Loucy (cell line): ENCODE results near the gene CYLD.

Experiments used
- H2AFZ ChIP-seq: fragments of 200-600 bp; sonication (generic); 2 replicates; pipeline ENCODE4 v1.6.0; 2016; ENCODE audit warnings: antibody characterized with exemption, mild to moderate bottlenecking, low read length, moderate library complexity
- H3F3A ChIP-seq: fragments of 200-600 bp; 2 replicates; pipeline ENCODE4 v1.6.0; 2016; ENCODE audit warnings: antibody characterized with exemption, low read depth, mild to moderate bottlenecking
- H3K27me3 ChIP-seq: fragments of 200-600 bp; sonication (generic); 2 replicates; pipeline ENCODE4 v1.6.1; 2014; ENCODE audit warnings: low read length, mild to moderate bottlenecking; ENCODE audit not compliant: insufficient read depth, poor library complexity, severe bottlenecking
- H3K36me3 ChIP-seq: fragments of 200-600 bp; sonication (generic); 2 replicates; pipeline ENCODE4 v1.6.1; 2016; ENCODE audit warnings: low read length; ENCODE audit not compliant: insufficient read depth
- H3K4me1 ChIP-seq: fragments of 200-600 bp; sonication (generic); 2 replicates; pipeline ENCODE4 v1.5.1; 2014; ENCODE audit warnings: low read length, mild to moderate bottlenecking; ENCODE audit not compliant: insufficient read depth, poor library complexity, severe bottlenecking
- H3K4me2 ChIP-seq: fragments of 200-600 bp; sonication (generic); 2 replicates; pipeline ENCODE4 v1.6.0; 2014; ENCODE audit warnings: antibody characterized with exemption, low read length, low read depth, mild to moderate bottlenecking; ENCODE audit not compliant: poor library complexity, severe bottlenecking
- H3K4me3 ChIP-seq: fragments of 200-600 bp; sonication (generic); 2 replicates; pipeline ENCODE4 v1.5.1; 2014; ENCODE audit warnings: low read length, mild to moderate bottlenecking, mixed read lengths; ENCODE audit not compliant: poor library complexity, severe bottlenecking
- H3K79me2 ChIP-seq: fragments of 200-600 bp; sonication (generic); 2 replicates; pipeline ENCODE4 v1.6.1; 2014; ENCODE audit warnings: low read length; ENCODE audit not compliant: insufficient read depth
- H3K9ac ChIP-seq: fragments of 200-600 bp; sonication (generic); 2 replicates; pipeline ENCODE4 v1.6.0; 2014; ENCODE audit warnings: mild to moderate bottlenecking, low read depth, low read length, moderate library complexity; ENCODE audit not compliant: poor library complexity, severe bottlenecking
- H3K9me2 ChIP-seq: fragments of 200-600 bp; sonication (generic); replicated peaks from 2 replicates; pipeline ENCODE4 v1.6.1; 2016; ENCODE audit warnings: low read depth, low read length, mixed read lengths
- H3K9me3 ChIP-seq: fragments of 200-600 bp; sonication (generic); 2 replicates; pipeline ENCODE4 v1.6.1; 2014; ENCODE audit warnings: mild to moderate bottlenecking, antibody characterized with exemption, low read length, low read depth; ENCODE audit not compliant: insufficient read depth
- H4K20me1 ChIP-seq: fragments of 200-600 bp; sonication (generic); 2 replicates; pipeline ENCODE4 v1.6.0; 2014; ENCODE audit warnings: antibody characterized with exemption, low read length, mild to moderate bottlenecking; ENCODE audit not compliant: insufficient read depth, poor library complexity, severe bottlenecking
- CTCF ChIP-seq: fragments of 200-600 bp; sonication (generic); conservative IDR thresholded peaks from 2 replicates; pipeline ENCODE4 v1.5.1; 2014; ENCODE audit warnings: mild to moderate bottlenecking, antibody characterized with exemption, low read length
- EZH2phosphoT487 ChIP-seq: fragments of 200-600 bp; IDR thresholded peaks from 2 replicates; pipeline ENCODE4 v1.6.1; 2018; ENCODE audit warnings: antibody characterized with exemption, mild to moderate bottlenecking, moderate library complexity, borderline replicate concordance

The CYLD gene

GRCh38 chr16:50694206-50694605, 47.7 kb upstream of the CYLD start:
- Histone ChIP-seq H3K79me2 (no peaks in the 10 kb centered on the region), H2AFZ (no peak overlapping the region), H3K4me1 (peaks cover 16% of the 10 kb centered on the region), H3K4me3 (no peak overlapping the region), H4K20me1 (no peaks in the 10 kb centered on the region), H3K36me3 (no peaks in the 10 kb centered on the region), H3F3A (no peaks in the 10 kb centered on the region), H3K9ac (no peak overlapping the region), H3K9me3 (no peaks in the 10 kb centered on the region), H3K9me2 (no peaks in the 10 kb centered on the region), H3K27me3 (no peaks in the 10 kb centered on the region), H3K4me2 (no peak overlapping the region)
- TF ChIP-seq CTCF (no peak), EZH2phosphoT487 (no peak)

- Histone ChIP-seq H3K27me3 (no peaks in the 10 kb centered on the region), H3K4me3 (no peak overlapping the region), H3K36me3 (no peaks in the 10 kb centered on the region), H3K4me1 (peaks cover 16% of the 10 kb centered on the region), H3K9ac (no peak overlapping the region), H2AFZ (no peak overlapping the region), H3F3A (no peaks in the 10 kb centered on the region), H3K4me2 (no peak overlapping the region), H3K79me2 (no peaks in the 10 kb centered on the region), H4K20me1 (no peaks in the 10 kb centered on the region), H3K9me3 (no peaks in the 10 kb centered on the region), H3K9me2 (no peaks in the 10 kb centered on the region)
- TF ChIP-seq EZH2phosphoT487 (no peak), CTCF (no peak)
Measured at GRCh38 chr16:50695017-50696000, 46.6 kb upstream of the CYLD start.

GRCh38 chr16:50696126-50696525, 45.8 kb upstream of the CYLD start:
- Histone ChIP-seq H3K4me3 (no peak overlapping the region), H3K4me2 (no peak overlapping the region), H3K9ac (no peak overlapping the region), H3K79me2 (no peaks in the 10 kb centered on the region), H3K9me2 (no peaks in the 10 kb centered on the region), H3K36me3 (no peaks in the 10 kb centered on the region), H2AFZ (no peak overlapping the region), H4K20me1 (no peaks in the 10 kb centered on the region), H3K9me3 (no peaks in the 10 kb centered on the region), H3K27me3 (no peaks in the 10 kb centered on the region), H3F3A (no peaks in the 10 kb centered on the region), H3K4me1 (peaks cover 16% of the 10 kb centered on the region)
- TF ChIP-seq EZH2phosphoT487 (no peak), CTCF (no peak)
